HL-60 (cell line): ENCODE data around the gene LRRC8C.

Experiments used
- GABPA ChIP-seq: IDR thresholded peaks from 2 replicates; pipeline ENCODE4 v1.6.1; 2012; ENCODE audit warnings: low read depth
- POLR2AphosphoS5 ChIP-seq: IDR thresholded peaks from 2 replicates; pipeline ENCODE4 v1.6.1; 2012; ENCODE audit warnings: low read depth
- SPI1 ChIP-seq: IDR thresholded peaks from 2 replicates; pipeline ENCODE4 v1.6.1; 2012; ENCODE audit warnings: low read depth, mild to moderate bottlenecking, borderline replicate concordance
- TF ChIP-seq, protein P1 (sequence below): IDR thresholded peaks from one replicate; pipeline ENCODE4 v1.5.1; 2011; ENCODE audit warnings: low read length, control low read depth, inconsistent platforms; ENCODE audit not compliant: insufficient read depth
- TF ChIP-seq, protein P2 (sequence below): IDR thresholded peaks from 2 replicates; pipeline ENCODE4 v1.6.1; 2012; ENCODE audit warnings: low read depth; ENCODE audit not compliant: insufficient replicate concordance

DNA sequence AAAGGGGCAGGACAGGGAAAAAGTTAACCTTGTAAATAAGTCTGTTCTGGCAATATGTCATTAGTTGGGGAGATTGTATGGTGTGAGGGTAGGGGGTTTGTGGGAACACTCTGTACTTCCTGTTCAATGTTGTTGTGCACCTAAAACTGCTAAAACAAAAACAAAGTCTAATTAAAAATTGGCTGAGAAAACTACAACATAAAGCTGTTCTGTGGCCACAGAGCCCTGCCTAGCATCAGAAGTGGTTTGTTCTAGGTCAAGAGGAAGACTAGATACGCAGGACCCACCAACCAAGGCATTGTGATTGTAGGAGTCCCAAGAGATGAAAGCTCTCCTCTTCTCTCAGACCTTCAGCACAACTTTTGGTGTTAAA, 106.9 kb downstream of the LRRC8C start:
- TF ChIP-seq, protein P1, sequence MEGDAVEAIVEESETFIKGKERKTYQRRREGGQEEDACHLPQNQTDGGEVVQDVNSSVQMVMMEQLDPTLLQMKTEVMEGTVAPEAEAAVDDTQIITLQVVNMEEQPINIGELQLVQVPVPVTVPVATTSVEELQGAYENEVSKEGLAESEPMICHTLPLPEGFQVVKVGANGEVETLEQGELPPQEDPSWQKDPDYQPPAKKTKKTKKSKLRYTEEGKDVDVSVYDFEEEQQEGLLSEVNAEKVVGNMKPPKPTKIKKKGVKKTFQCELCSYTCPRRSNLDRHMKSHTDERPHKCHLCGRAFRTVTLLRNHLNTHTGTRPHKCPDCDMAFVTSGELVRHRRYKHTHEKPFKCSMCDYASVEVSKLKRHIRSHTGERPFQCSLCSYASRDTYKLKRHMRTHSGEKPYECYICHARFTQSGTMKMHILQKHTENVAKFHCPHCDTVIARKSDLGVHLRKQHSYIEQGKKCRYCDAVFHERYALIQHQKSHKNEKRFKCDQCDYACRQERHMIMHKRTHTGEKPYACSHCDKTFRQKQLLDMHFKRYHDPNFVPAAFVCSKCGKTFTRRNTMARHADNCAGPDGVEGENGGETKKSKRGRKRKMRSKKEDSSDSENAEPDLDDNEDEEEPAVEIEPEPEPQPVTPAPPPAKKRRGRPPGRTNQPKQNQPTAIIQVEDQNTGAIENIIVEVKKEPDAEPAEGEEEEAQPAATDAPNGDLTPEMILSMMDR: no peak
- TF ChIP-seq POLR2AphosphoS5 (no peak), GABPA (no peak), SPI1 (no peak)
- TF ChIP-seq, protein P2, sequence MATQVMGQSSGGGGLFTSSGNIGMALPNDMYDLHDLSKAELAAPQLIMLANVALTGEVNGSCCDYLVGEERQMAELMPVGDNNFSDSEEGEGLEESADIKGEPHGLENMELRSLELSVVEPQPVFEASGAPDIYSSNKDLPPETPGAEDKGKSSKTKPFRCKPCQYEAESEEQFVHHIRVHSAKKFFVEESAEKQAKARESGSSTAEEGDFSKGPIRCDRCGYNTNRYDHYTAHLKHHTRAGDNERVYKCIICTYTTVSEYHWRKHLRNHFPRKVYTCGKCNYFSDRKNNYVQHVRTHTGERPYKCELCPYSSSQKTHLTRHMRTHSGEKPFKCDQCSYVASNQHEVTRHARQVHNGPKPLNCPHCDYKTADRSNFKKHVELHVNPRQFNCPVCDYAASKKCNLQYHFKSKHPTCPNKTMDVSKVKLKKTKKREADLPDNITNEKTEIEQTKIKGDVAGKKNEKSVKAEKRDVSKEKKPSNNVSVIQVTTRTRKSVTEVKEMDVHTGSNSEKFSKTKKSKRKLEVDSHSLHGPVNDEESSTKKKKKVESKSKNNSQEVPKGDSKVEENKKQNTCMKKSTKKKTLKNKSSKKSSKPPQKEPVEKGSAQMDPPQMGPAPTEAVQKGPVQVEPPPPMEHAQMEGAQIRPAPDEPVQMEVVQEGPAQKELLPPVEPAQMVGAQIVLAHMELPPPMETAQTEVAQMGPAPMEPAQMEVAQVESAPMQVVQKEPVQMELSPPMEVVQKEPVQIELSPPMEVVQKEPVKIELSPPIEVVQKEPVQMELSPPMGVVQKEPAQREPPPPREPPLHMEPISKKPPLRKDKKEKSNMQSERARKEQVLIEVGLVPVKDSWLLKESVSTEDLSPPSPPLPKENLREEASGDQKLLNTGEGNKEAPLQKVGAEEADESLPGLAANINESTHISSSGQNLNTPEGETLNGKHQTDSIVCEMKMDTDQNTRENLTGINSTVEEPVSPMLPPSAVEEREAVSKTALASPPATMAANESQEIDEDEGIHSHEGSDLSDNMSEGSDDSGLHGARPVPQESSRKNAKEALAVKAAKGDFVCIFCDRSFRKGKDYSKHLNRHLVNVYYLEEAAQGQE: no peak
